DND-41 (cell line): ENCODE measurements around the gene FBRSL1.

ENCODE experiments used
- CTCF ChIP-seq: IDR thresholded peaks from 2 replicates; pipeline ENCODE4 v1.5.1; 2012; ENCODE audit warnings: borderline replicate concordance, low read length, moderate library complexity, mild to moderate bottlenecking; ENCODE audit not compliant: poor library complexity, severe bottlenecking; ENCODE audit errors: extremely low read depth
- EZH2 ChIP-seq: IDR thresholded peaks from 3 replicates; pipeline ENCODE4 v1.6.1; 2012; ENCODE audit warnings: borderline replicate concordance, low read depth, mild to moderate bottlenecking, moderate library complexity, low read length, inconsistent platforms; ENCODE audit not compliant: severe bottlenecking

- TF ChIP-seq CTCF (no peak), EZH2 (no peak)
Measured at GRCh38 chr12:132521712-132522292, 31.9 kb downstream of the FBRSL1 start.
